SU-DHL-6 (cell line): Measurements from ENCODE around the gene LCMT1.

Experiments
- H2AFZ ChIP-seq: fragments of 200-600 bp; sonication (generic); 2 replicates; pipeline ENCODE4 v1.6.1; 2014; ENCODE audit warnings: low read depth, mild to moderate bottlenecking, moderate library complexity, mixed read lengths, antibody characterized with exemption, low read length; ENCODE audit not compliant: severe bottlenecking
- H3F3A ChIP-seq: fragments of 200-600 bp; shearing (Covaris generic); 2 replicates; pipeline ENCODE4 v1.6.0; 2016; ENCODE audit warnings: antibody characterized with exemption, mild to moderate bottlenecking; ENCODE audit not compliant: insufficient read depth
- H3K27ac ChIP-seq: fragments of 200-600 bp; sonication (generic); 2 replicates; pipeline ENCODE4 v1.5.1; 2016; ENCODE audit warnings: low read depth, mild to moderate bottlenecking, low read length, moderate library complexity, mixed read lengths
- H3K27me3 ChIP-seq: fragments of 200-600 bp; sonication (generic), shearing (Covaris generic); 2 replicates; pipeline ENCODE4 v1.6.0; 2014; ENCODE audit warnings: mild to moderate bottlenecking, low read length
- H3K36me3 ChIP-seq: fragments of 200-600 bp; sonication (generic); 2 replicates; pipeline ENCODE4 v1.6.1; 2014; ENCODE audit warnings: mild to moderate bottlenecking, low read length, mixed read lengths
- H3K4me2 ChIP-seq: fragments of 300-600, 200-600 bp; shearing (Covaris generic), sonication (generic); 2 replicates; pipeline ENCODE4 v1.6.0; 2014; ENCODE audit warnings: low read length, low read depth, mild to moderate bottlenecking; ENCODE audit not compliant: poor library complexity, severe bottlenecking
- H3K4me3 ChIP-seq: fragments of 200-600 bp; sonication (generic); 2 replicates; pipeline ENCODE4 v1.5.1; 2014; ENCODE audit warnings: antibody characterized with exemption, low read length, mild to moderate bottlenecking, mixed read lengths; ENCODE audit not compliant: insufficient read depth, poor library complexity, severe bottlenecking
- H3K79me2 ChIP-seq: fragments of 200-600 bp; sonication (generic); 2 replicates; pipeline ENCODE4 v1.6.1; 2014; ENCODE audit warnings: mild to moderate bottlenecking, low read length, moderate library complexity; ENCODE audit not compliant: insufficient read depth
- H3K9ac ChIP-seq: fragments of 200-600 bp; sonication (generic); 2 replicates; pipeline ENCODE4 v1.7.0; 2014; ENCODE audit warnings: mild to moderate bottlenecking, low read length
- H3K9me2 ChIP-seq: fragments of 200-600 bp; sonication (generic); replicated peaks from 2 replicates; pipeline ENCODE4 v1.6.1; 2014; ENCODE audit warnings: low read length; ENCODE audit not compliant: insufficient read depth
- H3K9me3 ChIP-seq: fragments of 200-600 bp; sonication (generic); 2 replicates; pipeline ENCODE4 v1.6.1; 2014; ENCODE audit warnings: low read length, mixed read lengths; ENCODE audit not compliant: insufficient read depth
- H4K20me1 ChIP-seq: fragments of 200-600 bp; sonication (generic); 2 replicates; pipeline ENCODE4 v1.6.1; 2014; ENCODE audit warnings: low read depth, mild to moderate bottlenecking, antibody characterized with exemption, low read length, moderate library complexity, mixed read lengths
- CTCF ChIP-seq: fragments of 200-600 bp; sonication (generic); IDR thresholded peaks from one replicate; pipeline ENCODE4 v1.5.1; 2017; ENCODE audit warnings: antibody characterized with exemption, mild to moderate bottlenecking, low read length, moderate library complexity; ENCODE audit not compliant: insufficient read depth, poor library complexity, severe bottlenecking
- EZH2phosphoT487 ChIP-seq: fragments of 200-600 bp; sonication (generic), shearing (Covaris generic); conservative IDR thresholded peaks from 2 replicates; pipeline ENCODE4 v1.6.1; 2018; ENCODE audit warnings: mild to moderate bottlenecking, antibody characterized with exemption, low read length, moderate library complexity, mixed read lengths

The LCMT1 gene

GRCh38 chr16:25079637-25080378 is 31.7 kb upstream of the LCMT1 start:
- TF ChIP-seq EZH2phosphoT487 (no peak), CTCF (no peak)
- Histone ChIP-seq H3K27me3 (no peaks in the 10 kb centered on the region), H3K4me3 (no peak overlapping the region), H4K20me1 (no peaks in the 10 kb centered on the region), H3F3A (no peaks in the 10 kb centered on the region), H3K4me2 (no peak overlapping the region), H3K9me2 (no peaks in the 10 kb centered on the region), H3K27ac (no peak overlapping the region), H3K79me2 (no peaks in the 10 kb centered on the region), H3K36me3 (no peaks in the 10 kb centered on the region), H3K9ac (no peak overlapping the region), H3K9me3 (no peaks in the 10 kb centered on the region), H2AFZ (no peak overlapping the region)

GRCh38 chr16:25080420-25081131 is 31.0 kb upstream of the LCMT1 start:
- Histone ChIP-seq H3K79me2 (no peaks in the 10 kb centered on the region), H3K9ac (no peak overlapping the region), H3K4me2 (no peak overlapping the region), H3K9me3 (no peaks in the 10 kb centered on the region), H3F3A (no peaks in the 10 kb centered on the region), H3K9me2 (no peaks in the 10 kb centered on the region), H3K36me3 (no peaks in the 10 kb centered on the region), H3K27me3 (no peaks in the 10 kb centered on the region), H3K27ac (no peak overlapping the region), H3K4me3 (no peak overlapping the region), H4K20me1 (no peaks in the 10 kb centered on the region), H2AFZ (no peak overlapping the region)
- TF ChIP-seq CTCF (no peak), EZH2phosphoT487 (no peak)

- Histone ChIP-seq H3K9ac (no peak overlapping the region), H3K36me3 (no peaks in the 10 kb centered on the region), H3F3A (no peaks in the 10 kb centered on the region), H3K9me3 (no peaks in the 10 kb centered on the region), H3K4me3 (no peak overlapping the region), H3K9me2 (no peaks in the 10 kb centered on the region), H3K27me3 (no peaks in the 10 kb centered on the region), H3K27ac (no peak overlapping the region), H2AFZ (no peak overlapping the region), H3K79me2 (no peaks in the 10 kb centered on the region), H4K20me1 (no peaks in the 10 kb centered on the region), H3K4me2 (no peak overlapping the region)
- TF ChIP-seq EZH2phosphoT487 (no peak), CTCF (no peak)
These were observed 29.8 kb upstream of the LCMT1 start for GRCh38 chr16:25081702-25082101.
